Naive B cell (primary cell): ENCODE results near the gene NR4A3. TPM values are rescaled to one million over a fixed set of nuclear protein-coding genes. Genes with fewer than 3 reads are reported as not detected.
A peak's percentile ranks its signal among the peaks of the same experiment; 100 is the strongest.
"Not testable (repeated sequence)": the region's sequence is repeated elsewhere in the genome, so short reads cannot be mapped to it uniquely, and the experiment has no call there.

Source experiments
- ATAC-seq, 2 donors: fragments of 150-1000 bp; cut with Tn5 transposase; 2 replicates each; pipeline ENCODE4 v1.10.0; 2021; ENCODE audit warnings: low read depth in 2 of 2, mild to moderate bottlenecking in 2 of 2, moderate library complexity in 2 of 2
- DNase-seq: peaks from one replicate; pipeline ENCODE4 v3.0.0; 2022
- H3K27ac Mint-ChIP-seq, 6 donors: one replicate each; pipeline ENCODE4 v1.8.0; 2020 to 2022; ENCODE audit warnings: mild to moderate bottlenecking in 6 of 6, mixed read lengths in 6 of 6, moderate library complexity in 5 of 6, inconsistent platforms in 2 of 6
- H3K27me3 Mint-ChIP-seq, 3 donors: one replicate each; pipeline ENCODE4 v1.8.0; 2021 to 2022; ENCODE audit warnings: mixed read lengths in 3 of 3, mild to moderate bottlenecking in 1 of 3
- H3K36me3 Mint-ChIP-seq, 2 donors: one replicate each; pipeline ENCODE4 v1.8.0; 2020 to 2022; ENCODE audit warnings: mixed read lengths in 2 of 2, inconsistent platforms in 1 of 2, mild to moderate bottlenecking in 1 of 2
- H3K4me1 Mint-ChIP-seq, 3 donors: one replicate each; pipeline ENCODE4 v1.8.0; 2020 to 2022; ENCODE audit warnings: mixed read lengths in 3 of 3, inconsistent platforms in 1 of 3, mild to moderate bottlenecking in 1 of 3, moderate library complexity in 1 of 3
- H3K4me3 Mint-ChIP-seq, 8 donors: one replicate each; pipeline ENCODE4 v1.8.0; 2020 to 2022; ENCODE audit warnings: mild to moderate bottlenecking in 8 of 8, mixed read lengths in 8 of 8, moderate library complexity in 8 of 8, inconsistent platforms in 2 of 8
- H3K9me3 Mint-ChIP-seq, 7 donors: one replicate each; pipeline ENCODE4 v1.8.0; 2020 to 2022; ENCODE audit warnings: mixed read lengths in 7 of 7, mild to moderate bottlenecking in 5 of 7, inconsistent platforms in 2 of 7, moderate library complexity in 1 of 7
- polyA plus RNA-seq, 6 donors: library from polyadenylated mRNA; unstranded; fragments of 300-500 nt; fragmentation: Illumina TruSeq; gene quantifications; one replicate each; pipeline ENCODE4 v1.2.3, GENCODE V29; 2021; ENCODE audit warnings: low read depth in 6 of 6

NR4A3 gene
- polyA plus RNA-seq, 6 donors from 2014 or later = 1.3 to 5.2 (median 2.5) TPM

DNA sequence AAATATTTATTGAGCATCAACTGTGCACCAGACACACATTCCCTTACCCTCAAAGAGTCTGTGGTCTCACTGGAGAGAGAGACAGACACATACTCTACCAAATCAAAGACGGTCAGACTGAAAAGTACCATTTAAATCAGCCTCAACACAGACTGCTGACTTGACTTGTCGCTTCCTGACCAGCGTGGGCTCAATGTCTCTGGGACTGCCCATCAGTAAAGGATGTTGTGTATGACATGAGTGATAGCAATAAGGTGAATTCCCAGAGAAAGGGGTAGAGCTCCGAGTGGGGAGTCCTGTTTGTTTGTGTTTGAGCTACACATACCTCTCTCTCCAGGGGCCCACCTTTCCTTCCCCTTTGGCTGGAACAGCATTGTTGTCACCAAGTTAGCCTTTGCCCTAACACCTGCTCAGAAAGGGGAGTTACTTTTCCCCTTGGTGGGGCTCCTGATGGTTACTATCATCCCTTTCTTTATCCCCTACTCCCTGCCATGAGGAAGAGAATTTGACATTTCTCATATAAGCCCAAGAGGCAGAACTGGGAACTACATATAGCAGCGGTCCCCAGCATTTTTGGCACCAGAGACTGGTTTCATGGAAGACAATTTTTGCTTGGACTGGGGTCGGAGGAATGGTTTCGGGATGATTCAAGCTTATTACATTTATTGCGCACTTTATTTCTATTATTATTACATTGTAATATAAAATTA lies 33.9 kb downstream of the NR4A3 start:
- Mint-ChIP-seq H3K27ac (no peak overlapping the region), H3K36me3 (no peaks in the 10 kb centered on the region), H3K4me1 (peaks cover 19 to 23% (median 23%) of the 10 kb centered on the region in 3 donors), H3K9me3 (peaks cover 0 to 5% (median 0%) of the 10 kb centered on the region in 7 donors), H3K27me3 (no peaks in the 10 kb centered on the region), H3K4me3 (no peak overlapping the region)
- no peak for ATAC-seq
- DNase-seq = no peak

DNA sequence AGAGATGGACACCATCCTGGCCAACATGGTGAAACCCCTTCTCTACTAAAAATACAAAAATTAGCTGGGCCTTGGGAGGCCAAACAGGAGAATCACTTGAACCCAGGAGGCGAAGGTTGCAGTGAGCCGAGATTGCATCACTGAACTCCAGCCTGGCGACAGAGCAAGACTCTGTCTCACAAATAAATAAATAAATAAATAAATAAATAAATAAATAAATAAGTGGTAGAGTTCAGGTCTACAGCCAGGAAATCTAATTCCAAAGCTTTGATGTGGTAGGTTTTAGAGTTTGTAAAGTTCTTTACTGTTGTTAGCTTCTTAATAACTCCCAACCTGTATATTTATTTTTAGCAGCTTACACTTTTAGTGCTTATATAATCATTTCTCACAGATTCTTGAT lies 35.9 kb downstream of the NR4A3 start:
- not testable (repeated sequence) for ATAC-seq, DNase-seq, H3K36me3 Mint-ChIP-seq, H3K9me3 Mint-ChIP-seq, H3K4me1 Mint-ChIP-seq, H3K27ac Mint-ChIP-seq, H3K4me3 Mint-ChIP-seq, H3K27me3 Mint-ChIP-seq

DNA sequence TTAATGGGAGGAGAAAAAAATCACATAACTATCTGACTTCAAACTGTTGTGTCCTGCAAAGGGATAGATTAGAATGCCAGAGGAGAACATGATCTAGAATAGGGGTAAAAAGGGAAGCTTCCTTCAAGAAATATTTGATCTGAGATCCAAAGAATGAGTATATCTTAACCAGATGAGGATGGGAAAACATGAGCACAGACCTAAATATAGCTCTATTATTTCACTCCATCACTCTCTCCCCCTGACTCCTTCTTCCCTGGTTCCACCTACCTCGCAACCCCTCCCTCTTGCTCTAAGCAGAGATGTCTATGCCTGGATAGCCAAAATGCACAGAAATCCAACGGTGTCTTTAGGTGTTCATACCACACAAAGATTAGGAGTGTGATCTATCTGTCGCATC lies 36.4 kb downstream of the NR4A3 start:
- Mint-ChIP-seq H3K4me3 (no peak overlapping the region), H3K27ac (no peak overlapping the region), H3K9me3 (peaks cover 0 to 3% (median 0%) of the 10 kb centered on the region in 7 donors), H3K36me3 (no peaks in the 10 kb centered on the region), H3K27me3 (no peaks in the 10 kb centered on the region), H3K4me1 (no peaks in the 10 kb centered on the region)
- ATAC-seq (no peak), DNase-seq (no peak)

DNA sequence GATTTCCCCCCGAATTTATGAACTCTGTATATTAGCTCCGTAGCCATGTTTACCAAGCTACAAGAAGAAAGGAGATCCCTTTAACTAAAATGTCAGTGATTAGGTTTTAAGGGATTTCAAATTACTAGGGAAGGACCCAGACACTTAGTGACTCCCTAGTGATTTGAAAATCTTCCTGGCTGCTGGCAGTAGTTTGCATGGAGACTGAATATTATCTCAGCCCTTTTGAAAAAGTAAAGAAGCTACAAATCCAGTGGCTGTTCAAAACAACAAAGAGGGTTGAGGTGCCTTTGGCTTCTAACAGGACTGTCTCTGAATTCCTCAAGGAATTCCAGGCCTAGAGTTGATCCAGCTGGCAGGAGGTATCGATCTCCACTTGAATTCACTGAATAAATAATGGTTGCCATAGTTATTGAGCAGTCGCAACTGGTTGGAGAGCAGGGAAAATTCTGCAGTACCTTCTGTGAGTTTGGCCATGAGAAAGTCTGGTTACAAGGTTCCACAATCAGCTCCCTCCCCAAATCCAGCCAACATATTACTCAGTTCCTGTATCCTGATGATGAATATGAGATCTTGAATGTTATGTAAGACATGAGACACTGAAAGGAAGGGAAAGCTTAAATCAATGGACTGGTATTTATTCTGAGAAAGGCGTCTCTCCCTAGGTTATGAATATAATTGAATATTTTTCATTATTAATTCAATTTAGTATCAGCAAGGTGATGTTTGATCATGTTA lies 37.7 kb downstream of the NR4A3 start:
- no peaks in the 10 kb centered on the region for H3K36me3 Mint-ChIP-seq
- H3K27ac Mint-ChIP-seq = no peak overlapping the region
- no peaks in the 10 kb centered on the region for H3K4me1 Mint-ChIP-seq
- no peak for DNase-seq
- H3K27me3 Mint-ChIP-seq = no peaks in the 10 kb centered on the region
- H3K4me3 Mint-ChIP-seq = no peak overlapping the region
- no peak for ATAC-seq
- H3K9me3 Mint-ChIP-seq = peaks cover 0 to 3% (median 0%) of the 10 kb centered on the region in 7 donors

DNA sequence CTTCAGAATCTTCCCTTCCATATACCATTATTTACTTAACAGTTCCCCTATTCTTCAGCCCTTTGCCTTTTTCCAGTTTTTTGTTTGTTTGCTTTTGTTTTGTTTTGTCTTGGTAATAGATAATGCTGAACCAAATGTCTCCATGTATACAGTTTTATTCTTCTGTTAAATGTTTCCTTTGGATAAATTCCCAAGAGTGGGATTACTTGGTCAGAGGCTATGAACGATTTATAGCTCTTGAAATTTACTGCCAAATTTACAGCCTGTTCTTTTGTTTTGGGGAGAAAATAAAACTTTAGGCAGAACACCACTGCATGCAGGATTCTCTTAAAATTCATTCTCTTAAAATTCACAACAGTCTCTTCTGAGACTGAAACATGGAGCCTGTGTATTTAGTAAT lies 38.6 kb downstream of the NR4A3 start:
- peak overlapping the region in 1 of 6 donors; percentile 75 for H3K27ac Mint-ChIP-seq
- no peak overlapping the region for H3K4me3 Mint-ChIP-seq
- DNase-seq (no peak), ATAC-seq (no peak)
- no peaks in the 10 kb centered on the region for H3K36me3 Mint-ChIP-seq
- no peaks in the 10 kb centered on the region for H3K27me3 Mint-ChIP-seq
- H3K4me1 Mint-ChIP-seq = no peaks in the 10 kb centered on the region
- H3K9me3 Mint-ChIP-seq = no peaks in the 10 kb centered on the region

DNA sequence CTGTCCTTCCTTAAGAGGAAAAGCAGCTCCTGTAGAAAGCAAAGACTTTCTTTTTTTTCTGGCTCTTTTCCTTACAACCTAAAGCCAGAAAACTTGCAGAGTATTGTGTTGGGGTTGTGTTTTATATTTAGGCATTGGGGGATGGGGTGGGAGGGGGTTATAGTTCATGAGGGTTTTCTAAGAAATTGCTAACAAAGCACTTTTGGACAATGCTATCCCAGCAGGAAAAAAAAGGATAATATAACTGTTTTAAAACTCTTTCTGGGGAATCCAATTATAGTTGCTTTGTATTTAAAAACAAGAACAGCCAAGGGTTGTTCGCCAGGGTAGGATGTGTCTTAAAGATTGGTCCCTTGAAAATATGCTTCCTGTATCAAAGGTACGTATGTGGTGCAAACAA lies 42.3 kb downstream of the NR4A3 start:
- ATAC-seq (no peak), DNase-seq (no peak)
- Mint-ChIP-seq H3K36me3 (no peaks in the 10 kb centered on the region), H3K9me3 (no peaks in the 10 kb centered on the region), H3K27ac (no peak overlapping the region), H3K27me3 (no peaks in the 10 kb centered on the region), H3K4me3 (no peak overlapping the region), H3K4me1 (no peaks in the 10 kb centered on the region)

DNA sequence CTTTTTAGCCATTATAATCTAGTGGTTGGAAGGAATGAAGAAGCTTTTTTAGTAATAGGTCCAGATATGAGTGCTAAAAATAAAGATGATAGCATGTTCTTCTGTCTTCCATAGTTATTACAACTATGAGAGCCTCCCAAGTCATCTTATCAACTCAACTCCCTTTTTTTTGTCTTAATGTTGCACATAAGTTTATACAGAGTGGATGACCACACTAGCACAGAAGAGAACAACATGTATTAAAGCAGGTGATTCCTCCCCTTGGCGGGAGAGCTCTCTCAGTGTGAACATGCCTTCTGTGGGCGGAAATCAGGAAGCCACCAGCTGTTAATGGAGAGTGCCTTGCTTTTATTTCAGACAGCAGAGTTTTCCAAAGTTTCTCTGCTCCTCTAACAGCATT lies 44.7 kb downstream of the NR4A3 start:
- Mint-ChIP-seq H3K27me3 (peaks cover 0 to 8% (median 6%) of the 10 kb centered on the region in 3 donors), H3K27ac (no peak overlapping the region), H3K36me3 (no peaks in the 10 kb centered on the region), H3K9me3 (no peaks in the 10 kb centered on the region), H3K4me1 (no peaks in the 10 kb centered on the region), H3K4me3 (no peak overlapping the region)
- ATAC-seq = no peak
- no peak for DNase-seq

DNA sequence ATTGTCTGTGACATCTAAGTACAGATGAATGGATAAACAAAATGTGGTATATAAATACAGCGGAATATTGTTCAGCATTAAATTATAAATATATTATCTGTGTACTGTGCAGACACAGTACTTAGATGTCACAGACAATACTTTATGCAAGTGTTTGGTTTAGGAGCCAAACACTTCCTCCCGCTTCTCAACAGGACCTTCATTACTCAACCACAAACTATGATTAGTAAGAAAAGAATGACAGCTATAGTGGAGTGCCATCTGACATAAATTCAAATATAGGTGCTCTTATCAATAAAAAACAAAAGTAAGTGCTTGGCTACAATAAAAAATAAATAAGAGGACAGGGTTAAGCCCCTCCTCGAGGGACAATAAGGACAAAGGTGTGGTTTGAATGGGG lies 45.9 kb downstream of the NR4A3 start:
- ATAC-seq (no peak), DNase-seq (no peak)
- H3K27ac Mint-ChIP-seq = peak overlapping the region in 1 of 6 donors; percentile 76
- no peaks in the 10 kb centered on the region for H3K4me1 Mint-ChIP-seq
- peaks cover 0 to 8% (median 6%) of the 10 kb centered on the region in 3 donors for H3K27me3 Mint-ChIP-seq
- H3K9me3 Mint-ChIP-seq = no peaks in the 10 kb centered on the region
- H3K4me3 Mint-ChIP-seq = no peak overlapping the region
- H3K36me3 Mint-ChIP-seq = no peaks in the 10 kb centered on the region

DNA sequence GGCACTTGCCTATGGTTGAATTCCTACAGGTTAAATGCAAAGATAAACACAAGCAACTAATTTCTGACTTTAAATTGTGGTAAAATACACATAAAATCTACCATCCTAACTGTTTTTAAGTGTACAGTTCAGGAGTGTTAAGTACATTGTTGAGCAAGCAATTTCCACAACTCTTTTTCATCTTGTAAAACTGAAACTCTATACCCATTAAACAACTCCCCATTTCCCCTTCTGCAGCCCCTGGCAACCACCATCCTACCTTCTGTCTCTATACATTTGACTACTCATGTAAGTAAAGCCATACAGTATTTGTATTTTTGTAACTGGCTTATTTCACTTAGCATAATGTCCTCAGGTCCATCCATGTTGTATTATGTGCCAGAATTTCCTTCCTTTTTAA lies 46.3 kb downstream of the NR4A3 start:
- no peaks in the 10 kb centered on the region for H3K4me1 Mint-ChIP-seq
- DNase-seq = no peak
- H3K36me3 Mint-ChIP-seq = no peaks in the 10 kb centered on the region
- no peak overlapping the region for H3K27ac Mint-ChIP-seq
- peaks cover 0 to 8% (median 6%) of the 10 kb centered on the region in 3 donors for H3K27me3 Mint-ChIP-seq
- no peak for ATAC-seq
- H3K9me3 Mint-ChIP-seq = no peaks in the 10 kb centered on the region
- no peak overlapping the region for H3K4me3 Mint-ChIP-seq

DNA sequence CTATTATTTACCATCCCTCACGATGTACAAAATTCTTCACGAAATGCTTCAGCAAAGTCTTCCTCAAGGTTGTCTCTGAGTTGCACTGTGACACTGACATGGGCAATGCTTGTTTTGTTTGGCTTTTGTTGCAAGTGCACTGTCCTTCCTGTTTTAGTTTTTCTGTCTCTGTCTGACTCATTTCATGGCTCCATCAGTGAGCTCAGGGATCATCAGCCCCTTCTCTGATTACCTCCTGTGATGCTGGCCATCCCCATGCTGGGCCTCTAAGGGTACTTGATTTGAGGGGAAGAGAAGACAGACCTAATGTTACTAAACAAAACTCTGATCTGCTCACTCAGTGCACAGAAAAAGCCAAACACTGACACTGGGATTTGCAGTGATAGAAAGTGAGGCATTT lies 47.2 kb downstream of the NR4A3 start:
- ATAC-seq (no peak), DNase-seq (no peak)
- Mint-ChIP-seq H3K9me3 (no peaks in the 10 kb centered on the region), H3K4me3 (no peak overlapping the region), H3K4me1 (no peaks in the 10 kb centered on the region), H3K27ac (no peak overlapping the region), H3K36me3 (no peaks in the 10 kb centered on the region), H3K27me3 (peaks cover 0 to 8% (median 8%) of the 10 kb centered on the region in 3 donors)

DNA sequence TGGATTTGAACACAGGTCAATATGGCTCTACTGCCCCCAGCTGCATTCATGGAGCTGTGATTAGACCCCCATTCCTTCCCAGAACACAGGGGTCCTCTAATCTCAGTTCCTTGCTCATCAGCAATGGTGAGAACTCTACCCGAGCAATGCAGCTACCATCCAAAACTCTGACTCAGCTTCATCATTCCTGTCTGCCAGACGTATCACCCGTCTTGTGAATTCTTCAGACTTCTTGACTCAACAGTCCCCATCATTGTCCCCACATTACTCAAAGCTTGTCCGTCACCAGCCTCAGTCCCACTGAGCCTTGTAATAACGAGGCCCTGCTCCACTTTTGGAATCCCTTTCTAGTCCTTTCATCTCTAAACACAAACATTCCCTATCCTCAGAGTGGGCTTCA lies 48.4 kb downstream of the NR4A3 start:
- no peaks in the 10 kb centered on the region for H3K36me3 Mint-ChIP-seq
- no peak overlapping the region for H3K4me3 Mint-ChIP-seq
- H3K4me1 Mint-ChIP-seq = no peaks in the 10 kb centered on the region
- no peak for DNase-seq
- peaks cover 0 to 15% (median 11%) of the 10 kb centered on the region in 3 donors for H3K27me3 Mint-ChIP-seq
- H3K9me3 Mint-ChIP-seq = peaks cover 0 to under 1% (median 0%) of the 10 kb centered on the region in 7 donors
- no peak for ATAC-seq
- H3K27ac Mint-ChIP-seq = peak overlapping the region in 1 of 6 donors; percentile 31

DNA sequence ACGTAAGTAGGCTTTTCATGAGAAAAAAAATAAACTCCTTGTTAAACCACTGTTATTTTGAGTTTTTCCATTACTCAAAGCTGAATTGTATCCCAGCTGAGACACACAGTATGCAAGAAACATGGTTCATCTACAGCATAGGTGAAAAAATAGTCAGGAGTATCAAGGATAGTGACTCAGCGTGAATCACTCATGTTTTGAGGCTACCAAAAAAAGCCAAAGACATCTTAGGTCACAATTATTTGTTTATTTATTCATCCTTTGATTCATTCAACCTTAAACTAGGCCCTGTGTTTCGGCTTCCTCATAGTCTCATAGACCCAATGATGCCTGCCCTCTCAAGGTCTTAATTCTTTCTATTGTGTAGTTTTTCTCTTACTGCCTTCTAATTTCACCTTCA lies 51.8 kb downstream of the NR4A3 start:
- Mint-ChIP-seq H3K4me1 (peaks cover 0 to 8% (median 0%) of the 10 kb centered on the region in 3 donors), H3K9me3 (peaks cover 0 to 14% (median 7%) of the 10 kb centered on the region in 7 donors), H3K36me3 (no peaks in the 10 kb centered on the region), H3K27ac (peak overlapping the region in 1 of 6 donors; percentile 68), H3K27me3 (peaks cover 0 to 19% (median 16%) of the 10 kb centered on the region in 3 donors), H3K4me3 (no peak overlapping the region)
- DNase-seq (no peak), ATAC-seq (no peak)

DNA sequence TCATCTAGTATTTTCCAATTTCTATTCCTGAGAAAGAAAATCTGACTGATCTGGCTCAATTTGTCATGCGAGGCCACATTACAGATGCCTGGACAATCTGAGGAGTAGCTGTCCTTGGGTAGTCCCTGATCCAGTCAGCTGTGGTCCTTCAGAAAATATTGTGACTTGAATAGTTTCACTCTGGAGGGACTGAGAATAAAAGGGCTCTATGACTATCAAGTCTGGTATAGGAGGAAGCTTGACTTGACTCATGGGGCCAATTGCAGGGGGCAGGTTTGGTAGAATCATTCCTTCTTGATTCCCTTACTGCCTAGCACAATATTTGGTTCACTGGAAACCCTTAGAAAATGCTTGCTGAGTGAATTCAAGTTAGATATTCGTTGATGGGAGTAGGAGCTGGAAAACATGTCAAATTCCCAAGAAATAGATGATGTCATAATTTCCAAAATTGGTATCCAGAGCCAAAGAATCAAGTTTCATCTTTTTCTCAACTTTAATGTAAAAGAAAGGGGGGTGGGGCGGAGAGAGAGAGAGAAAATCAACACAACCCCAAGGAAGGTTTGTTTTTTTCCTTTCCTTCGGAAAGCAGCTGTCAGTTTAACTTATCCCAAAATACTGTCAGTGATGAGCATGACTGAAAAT lies 52.4 kb downstream of the NR4A3 start:
- H3K27ac Mint-ChIP-seq = peak overlapping the region in 2 of 6 donors; percentile 32 to 68
- H3K27me3 Mint-ChIP-seq = peaks cover 0 to 19% (median 16%) of the 10 kb centered on the region in 3 donors
- H3K4me3 Mint-ChIP-seq = no peak overlapping the region
- H3K9me3 Mint-ChIP-seq = peaks cover 0 to 14% (median 7%) of the 10 kb centered on the region in 7 donors
- ATAC-seq (no peak), DNase-seq (no peak)
- H3K4me1 Mint-ChIP-seq = peaks cover 0 to 8% (median 0%) of the 10 kb centered on the region in 3 donors
- no peaks in the 10 kb centered on the region for H3K36me3 Mint-ChIP-seq
